Activated CD4-positive, alpha-beta T cell treated with anti-CD3 and anti-CD28 coated beads for 24 hours (primary cell): ENCODE results near the gene RAP1GAP2.
"Not testable (repeated sequence)": the region's sequence is repeated elsewhere in the genome, so short reads cannot be mapped to it uniquely, and the experiment has no call there.

ENCODE experiments used
- DNase-seq, 2 donors: peaks; one replicate each; pipeline ENCODE4 v3.0.0-alpha.2; 2020; ENCODE audit warnings: low read depth in 2 of 2

RAP1GAP2 gene

DNA sequence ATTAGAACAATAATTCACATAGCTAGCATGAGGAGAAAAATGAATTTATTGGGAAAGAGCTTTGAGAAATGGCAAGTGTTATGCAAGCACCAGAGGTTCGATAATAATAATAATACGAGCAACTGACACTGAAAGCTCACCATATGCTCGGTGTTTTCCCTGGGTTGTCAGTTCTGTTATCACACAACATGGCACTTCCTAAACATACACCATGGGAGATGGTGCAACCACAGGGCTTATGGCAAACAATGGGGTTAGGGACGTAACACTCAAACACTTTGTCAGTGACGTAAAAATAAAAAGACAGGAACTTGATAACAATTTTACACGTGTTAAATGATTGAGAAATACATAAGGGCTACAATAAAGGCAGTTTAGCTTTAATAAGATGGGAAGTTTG is 243.5 kb downstream of the RAP1GAP2 start:
- DNase-seq: no peak

DNA sequence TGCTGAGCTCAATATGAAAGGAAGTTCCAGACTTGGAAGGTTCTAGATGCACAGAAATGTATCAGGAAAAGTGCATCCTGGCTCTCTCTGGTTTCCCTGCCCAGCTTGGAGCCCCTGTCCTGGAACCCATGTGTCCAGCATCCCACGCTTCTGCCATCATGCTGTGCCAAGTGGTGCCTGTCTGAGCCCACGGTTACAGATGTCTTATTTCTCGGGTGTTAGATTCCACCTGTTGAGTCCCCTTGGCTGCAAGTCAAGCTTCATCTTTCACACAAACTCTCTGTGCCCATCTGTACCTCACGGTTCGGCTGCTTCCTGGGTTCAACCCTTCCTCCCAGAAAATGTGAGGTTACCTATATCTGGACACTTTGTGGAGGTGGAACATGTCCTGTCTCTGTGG is 244.6 kb downstream of the RAP1GAP2 start:
- no peak for DNase-seq

DNA sequence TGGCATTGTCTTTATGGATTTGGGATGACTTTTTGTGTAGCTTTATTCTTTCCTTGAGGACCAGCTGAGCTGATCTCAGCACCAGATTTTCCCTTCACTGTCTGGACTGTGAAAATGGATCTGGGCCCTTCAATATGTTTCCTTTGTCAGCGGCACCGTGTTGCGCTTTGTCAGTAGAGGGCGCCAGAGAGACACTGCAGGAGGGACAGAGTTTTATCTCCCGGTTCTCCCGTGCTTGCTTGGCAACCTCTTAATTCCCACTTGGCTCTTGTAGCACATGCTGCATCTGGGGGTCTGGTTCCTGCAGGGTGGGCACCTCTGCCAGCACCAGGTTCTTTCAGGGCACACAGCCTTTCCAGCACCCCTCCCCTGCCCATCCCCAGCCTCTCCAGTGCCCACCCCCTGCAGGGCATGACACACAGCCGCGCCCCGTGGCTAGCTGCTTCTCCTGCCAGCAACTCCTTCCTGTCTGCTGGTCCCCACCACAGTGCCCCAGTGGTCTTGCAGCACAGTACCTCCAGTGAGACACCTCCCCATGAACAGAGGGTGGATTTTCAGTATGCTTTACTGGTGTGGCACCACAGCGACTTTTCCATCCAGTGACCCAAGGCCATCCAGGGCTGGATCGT is 247.6 kb downstream of the RAP1GAP2 start:
- DNase-seq: peak in 1 of 2 donors; percentile 11

DNA sequence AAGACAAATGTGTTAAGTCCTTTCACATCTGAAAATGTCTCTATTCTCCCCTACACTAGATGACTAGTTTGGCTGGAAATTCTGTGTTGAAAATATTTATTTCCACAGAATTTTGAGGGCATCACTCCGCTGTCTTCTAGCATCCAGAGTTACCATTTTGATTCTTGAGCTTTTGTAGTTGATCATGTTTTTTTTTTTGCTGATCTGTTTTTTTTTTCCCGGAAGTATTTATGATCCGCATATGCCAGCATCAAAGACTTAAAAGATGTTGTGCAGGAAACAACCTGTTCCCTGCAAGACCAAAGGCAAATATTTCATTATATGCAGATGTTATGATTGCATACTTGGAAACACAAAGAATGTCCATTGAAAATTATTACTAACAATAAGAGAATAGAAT is 250.5 kb downstream of the RAP1GAP2 start:
- DNase-seq: no peak

DNA sequence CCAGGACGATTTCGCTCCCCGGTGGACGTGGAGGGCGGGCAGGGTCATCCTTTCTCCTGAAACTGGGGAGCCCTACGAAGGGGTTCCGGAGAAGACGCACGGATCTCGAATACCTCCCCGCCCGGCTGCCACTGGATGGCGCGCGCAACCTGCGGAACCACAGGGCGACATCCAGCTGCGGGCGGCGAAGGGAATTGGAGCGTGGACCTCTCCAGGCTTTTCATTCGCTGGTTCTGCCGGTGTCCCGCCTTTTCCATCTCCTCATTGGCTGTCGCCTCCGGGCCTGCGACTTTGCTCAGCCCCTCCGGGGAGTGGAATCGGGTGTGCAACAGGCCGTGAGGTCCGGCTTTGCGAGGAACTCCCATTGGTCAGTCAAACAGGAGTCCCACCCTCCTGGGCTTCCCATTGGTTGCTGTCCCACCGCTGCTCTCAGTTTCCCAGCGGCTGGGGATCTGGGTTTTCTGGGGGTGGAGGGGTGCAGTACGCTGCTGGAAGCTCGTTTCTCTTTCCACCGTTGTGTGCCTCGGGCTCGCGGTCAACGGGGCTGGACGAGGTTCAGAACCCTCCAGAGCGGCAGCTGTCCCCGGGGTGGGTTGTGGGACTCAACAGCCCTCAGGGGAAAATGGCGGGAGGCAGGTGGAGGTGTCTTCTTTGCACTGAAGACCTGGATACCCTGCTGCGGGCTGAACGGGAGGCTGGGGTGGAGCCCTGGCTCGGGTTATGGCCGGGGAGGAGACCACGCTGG is 252.7 kb downstream of the RAP1GAP2 start:
- DNase-seq: peak; percentile 89

DNA sequence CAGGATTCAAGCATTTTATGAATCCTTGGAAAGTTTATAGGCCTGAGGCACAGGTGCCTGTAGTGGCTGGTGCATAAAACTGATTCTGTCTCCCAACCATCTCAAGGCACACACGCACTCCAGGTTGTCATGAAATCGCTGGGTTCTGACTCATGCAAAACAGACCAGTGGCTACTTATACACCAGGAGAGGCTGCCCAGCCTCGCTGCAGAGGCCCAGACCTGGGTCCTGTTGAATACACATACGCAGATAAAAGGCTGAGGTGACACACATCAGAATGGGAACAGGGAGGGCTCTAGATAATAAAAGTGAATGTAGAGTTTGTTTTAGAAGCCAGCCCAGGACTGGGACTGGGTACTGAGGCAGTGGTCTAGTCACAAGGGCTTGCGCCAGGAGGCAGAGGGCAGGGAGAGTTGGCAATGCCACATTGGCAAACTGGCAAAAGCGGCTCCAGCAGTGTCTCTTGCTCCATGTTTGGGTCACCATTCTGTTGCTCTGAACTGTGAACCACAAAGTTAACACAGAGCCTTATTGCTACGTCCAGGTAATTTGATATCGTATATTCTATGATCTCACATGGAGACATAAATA is 253.6 kb downstream of the RAP1GAP2 start:
- DNase-seq: no peak

DNA sequence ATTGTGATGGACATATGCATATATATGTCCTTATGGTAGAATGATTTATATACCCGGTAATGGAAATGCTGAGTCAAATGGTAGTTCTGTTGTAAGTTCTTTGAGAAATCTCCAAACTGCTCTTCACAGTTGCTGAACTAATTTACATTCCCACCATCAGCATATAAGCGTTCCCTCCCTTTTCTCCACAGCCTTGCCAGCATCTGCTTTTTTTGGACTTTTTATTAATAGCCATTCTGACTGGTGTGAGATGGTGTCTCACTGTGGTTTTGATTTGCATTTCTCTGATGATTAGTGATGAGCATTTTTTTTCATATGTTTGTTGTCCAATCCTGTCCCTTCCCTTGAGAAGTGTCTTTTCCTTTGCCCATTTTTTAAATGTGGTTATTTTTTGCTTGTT is 258.6 kb downstream of the RAP1GAP2 start:
- not testable (repeated sequence) for DNase-seq

DNA sequence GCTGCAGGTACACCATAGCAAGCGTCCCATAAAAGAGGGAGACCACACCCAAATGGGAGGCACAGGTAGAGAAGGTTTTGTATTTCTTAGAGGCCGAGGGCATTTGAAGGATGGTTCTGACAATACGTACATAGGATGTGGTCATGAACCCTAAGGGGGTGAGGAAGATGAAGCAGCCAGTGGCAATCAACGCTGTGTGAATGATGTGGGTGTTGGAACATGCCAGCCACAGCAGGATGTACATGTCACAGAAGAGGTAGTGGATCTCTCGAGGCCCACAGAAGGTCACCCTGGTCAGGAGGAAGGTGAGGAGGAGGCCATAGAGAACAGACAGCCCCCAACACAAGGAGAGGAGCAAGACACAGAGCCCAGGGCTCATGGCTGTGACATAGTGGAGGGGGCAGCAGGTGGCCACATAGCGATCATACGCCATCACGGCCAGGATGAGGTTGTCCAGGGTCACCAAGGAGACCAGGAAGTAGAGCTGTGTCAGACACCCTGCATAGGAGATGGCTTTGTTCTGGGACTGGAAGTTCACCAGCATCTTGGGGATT is 266.7 kb downstream of the RAP1GAP2 start:
- not testable (repeated sequence) for DNase-seq

DNA sequence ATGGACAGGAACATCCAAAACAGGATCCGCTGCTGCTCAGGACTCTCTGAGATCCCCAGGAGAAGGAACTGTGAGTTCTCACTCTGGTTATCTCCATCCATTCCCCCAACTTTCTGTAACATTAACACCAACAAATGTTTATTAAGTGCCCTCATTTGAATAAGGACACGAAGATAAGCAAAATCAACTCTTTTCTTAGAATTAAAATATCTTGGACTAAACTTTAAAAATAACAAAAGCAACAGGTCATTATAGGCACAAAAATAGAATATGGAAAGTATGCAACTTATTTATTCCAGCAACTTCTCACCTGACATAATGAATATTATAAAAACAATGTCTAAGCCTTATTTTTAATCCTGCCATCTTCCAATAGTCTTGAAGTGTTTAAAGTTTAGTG is 267.3 kb downstream of the RAP1GAP2 start, which contains the start of gene OR1D5:
Gene OR1D5, minus strand, starts transcription at position 101 of the 400 bp plus-strand sequence. Its CDS starts 0 bp downstream, at position 101.
- DNase-seq: not testable (repeated sequence)

DNA sequence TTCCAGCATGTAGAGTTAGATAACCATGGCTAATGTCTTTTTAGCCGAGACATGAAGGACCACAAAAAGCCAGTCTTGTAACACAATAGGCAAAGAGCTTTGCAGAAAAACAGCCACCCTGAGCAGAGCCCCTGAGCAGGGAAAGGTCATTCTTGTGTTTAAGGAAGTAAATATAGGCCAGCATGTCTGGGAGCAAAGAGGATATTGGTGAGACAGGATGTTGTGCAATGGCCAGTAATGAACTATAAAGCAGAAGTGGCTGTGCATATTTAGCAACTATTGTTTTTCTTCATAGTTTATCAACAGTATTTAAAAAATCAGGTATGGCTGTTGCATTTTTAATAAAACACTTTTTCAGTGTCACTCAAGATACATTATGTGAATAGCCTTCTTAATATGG is 269.0 kb downstream of the RAP1GAP2 start:
- not testable (repeated sequence) for DNase-seq

DNA sequence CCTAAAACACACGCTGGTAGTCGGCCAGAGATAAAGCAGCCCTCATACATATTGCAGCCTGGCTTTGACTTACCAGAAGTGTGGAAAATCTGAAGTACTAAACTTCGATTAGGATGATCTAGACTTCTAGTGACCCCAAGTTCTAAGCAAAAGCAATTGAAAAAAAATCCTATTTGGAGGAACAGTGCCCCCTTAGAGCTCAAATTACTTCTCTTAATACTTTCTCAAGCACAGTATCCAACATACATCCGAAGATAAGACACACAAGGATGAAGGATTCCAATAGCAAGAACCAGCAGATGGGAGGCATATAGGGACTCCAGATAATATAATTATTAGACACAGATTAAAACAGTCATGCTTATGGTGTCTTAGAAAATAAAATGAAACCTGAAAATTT is 277.6 kb downstream of the RAP1GAP2 start:
- not testable (repeated sequence) for DNase-seq
